Activated CD4-positive, CD25-positive, alpha-beta regulatory T cell (primary cell): ENCODE measurements around the gene ZNF628.

Experiments
- DNase-seq, 4 experiments: peaks; one replicate each; lab custom pipeline; 2025; lab: John Stamatoyannopoulos, UW

The ZNF628 gene

GRCh38 chr19:55465460-55466240 lies 10.8 kb upstream of the ZNF628 start:
- DNase-seq, result no peak

GRCh38 chr19:55466241-55466614 lies 10.2 kb upstream of the ZNF628 start:
- DNase-seq, result no peak

- peak; percentile 38 to 60 (median 46) for DNase-seq
Observed at GRCh38 chr19:55467236-55468053, 9.0 kb upstream of the ZNF628 start.

DNA sequence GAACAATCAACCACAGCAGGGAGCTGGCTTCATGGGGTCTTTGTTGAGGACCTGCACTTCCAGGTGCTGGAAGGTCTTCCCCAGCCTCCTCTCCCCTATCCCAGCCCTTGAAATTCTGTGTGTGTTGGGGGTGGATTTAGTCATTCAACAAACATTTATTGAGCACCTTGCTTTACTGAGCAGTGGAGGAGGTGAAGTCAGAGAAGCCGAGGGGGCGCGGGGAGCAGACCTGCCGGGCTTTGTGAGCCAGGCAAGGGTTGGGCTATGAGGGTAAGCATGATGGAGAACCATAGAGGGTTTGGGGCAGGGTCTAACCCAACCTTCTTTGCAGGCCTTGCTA lies 8.4 kb upstream of the ZNF628 start:
- no peak for DNase-seq

DNA sequence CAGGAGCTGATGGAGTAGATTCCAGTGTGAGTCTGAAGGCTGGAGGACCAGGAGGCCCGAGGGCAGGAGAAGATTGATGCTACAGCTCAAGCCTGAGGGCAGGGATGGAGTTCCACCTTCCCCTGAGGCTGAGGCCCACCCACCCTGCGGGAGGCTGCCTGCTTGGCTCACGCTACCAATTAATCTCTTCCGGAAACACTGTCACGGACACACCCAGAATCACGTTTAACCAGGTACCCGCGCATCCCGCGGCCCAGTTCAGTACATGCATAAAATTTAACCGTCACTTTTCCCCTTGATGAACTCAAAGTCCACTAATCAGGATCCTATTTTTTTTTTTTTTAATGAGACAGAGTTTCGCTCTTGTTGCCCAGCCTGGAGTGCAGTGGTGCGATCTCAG lies 5.2 kb upstream of the ZNF628 start:
- no peak for DNase-seq

GRCh38 chr19:55472463-55472862 lies 4.0 kb upstream of the ZNF628 start:
- DNase-seq, result no peak

DNA sequence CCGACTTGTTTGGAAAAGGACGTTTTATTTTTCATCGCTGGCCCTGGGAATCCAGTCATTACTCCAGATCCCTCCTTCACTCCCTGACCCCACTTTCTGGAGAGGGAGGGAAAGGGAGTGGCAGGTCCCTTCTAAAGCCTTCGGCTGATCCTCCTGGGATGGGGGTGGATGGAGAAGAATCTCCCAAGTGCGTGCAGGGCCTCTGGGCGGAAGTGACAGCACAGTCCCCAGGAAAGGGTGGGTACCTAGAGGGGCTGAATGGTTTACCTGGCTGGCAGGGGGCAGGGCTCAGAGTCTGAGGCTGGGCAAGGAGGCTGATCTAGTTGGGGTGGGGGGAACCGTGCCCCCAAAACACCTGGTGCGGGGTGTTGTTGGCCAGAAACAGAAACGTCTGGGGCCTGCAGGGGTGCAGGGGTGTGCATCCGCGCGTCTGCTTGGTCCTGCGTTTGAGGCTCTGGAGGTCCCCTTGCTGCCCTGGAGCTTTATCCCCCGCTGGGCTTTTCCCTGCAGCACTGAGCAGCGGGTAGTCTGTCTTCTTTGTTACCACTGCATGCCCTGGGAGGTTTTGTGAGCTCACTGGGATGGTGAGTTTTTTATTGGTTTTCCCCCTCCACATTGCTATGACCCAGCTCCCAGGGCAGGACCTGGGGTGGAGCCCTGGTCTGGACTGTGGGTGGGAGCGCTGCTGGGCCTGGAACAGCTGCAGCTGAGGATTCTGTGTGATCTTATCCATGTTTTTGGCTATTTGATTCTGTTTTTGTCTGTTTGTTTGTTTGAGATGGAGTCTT lies 3.0 kb upstream of the ZNF628 start:
- no peak for DNase-seq

DNA sequence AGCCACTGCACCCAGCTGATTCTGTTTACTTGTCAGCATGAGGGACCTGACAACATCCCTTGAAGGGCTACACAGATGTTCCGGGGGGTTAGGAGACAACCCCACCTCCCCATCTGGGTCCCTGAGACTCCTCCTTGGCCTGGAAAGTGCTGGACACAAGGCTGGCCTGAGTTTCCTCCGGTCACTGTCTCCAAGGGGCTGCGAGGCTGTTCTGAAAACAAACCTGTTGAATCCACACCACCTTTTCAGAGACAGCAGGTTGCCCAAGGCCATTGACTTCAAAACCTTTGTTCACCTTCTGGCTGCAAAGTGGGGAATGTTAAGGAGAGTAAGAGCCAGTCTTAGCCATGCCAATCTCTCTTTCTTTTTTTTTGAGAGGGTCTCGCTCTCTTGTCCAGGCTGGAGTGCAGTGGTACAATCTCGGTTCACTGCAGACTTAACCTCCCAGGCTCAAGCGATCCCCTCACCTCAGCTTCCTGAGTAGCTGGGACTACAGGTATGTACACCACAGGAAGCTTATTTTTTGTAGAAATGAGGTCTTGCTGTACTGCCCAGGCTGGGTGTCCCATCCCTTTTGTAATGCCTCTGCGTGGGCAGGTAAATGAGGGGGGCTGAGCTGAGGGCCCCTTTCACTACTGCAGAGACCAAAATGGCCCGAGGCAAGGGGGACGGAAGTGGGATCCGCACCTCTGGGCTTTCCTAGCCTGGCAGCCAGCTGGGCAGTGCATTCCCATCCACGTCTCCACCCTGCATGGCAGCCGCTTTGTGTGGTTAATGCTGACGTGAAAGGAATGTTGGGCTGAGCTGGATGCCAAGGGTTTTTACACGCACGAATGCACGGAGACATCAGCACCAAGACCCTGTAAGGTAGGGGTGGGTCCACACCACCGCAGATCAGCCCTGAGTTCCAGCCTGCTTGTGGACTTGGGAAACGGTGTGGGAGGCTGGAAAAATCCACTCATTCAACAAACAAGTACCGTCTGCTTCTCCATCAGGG lies 1.9 kb upstream of the ZNF628 start:
- DNase-seq, result no peak

DNA sequence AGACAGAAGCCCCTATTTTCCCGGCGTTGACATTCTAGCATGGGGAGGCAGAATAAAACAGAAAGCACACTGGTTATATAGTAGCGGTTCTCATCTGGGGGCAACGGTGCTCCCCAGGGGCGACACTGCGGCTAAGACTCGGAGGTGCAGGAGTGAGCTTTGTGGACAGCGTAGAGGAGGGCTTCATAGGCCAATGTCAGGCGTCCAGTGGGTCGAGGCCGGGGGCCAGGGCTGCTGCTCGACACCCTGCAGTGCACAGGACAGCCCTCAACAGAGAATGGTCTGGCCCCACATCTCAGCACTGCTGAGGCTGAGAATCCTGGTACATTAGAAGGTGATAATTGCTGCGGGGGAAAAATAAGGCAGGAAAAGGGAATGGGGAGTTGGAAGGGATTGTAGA lies 1.5 kb downstream of the ZNF628 start:
- DNase-seq, result no peak

- no peak for DNase-seq
Observed at GRCh38 chr19:55478364-55478763, 1.9 kb downstream of the ZNF628 start.

- DNase-seq, result no peak
Observed at GRCh38 chr19:55479045-55479444, 2.6 kb downstream of the ZNF628 start.

GRCh38 chr19:55479451-55480230 lies 3.2 kb downstream of the ZNF628 start:
- no peak for DNase-seq

DNA sequence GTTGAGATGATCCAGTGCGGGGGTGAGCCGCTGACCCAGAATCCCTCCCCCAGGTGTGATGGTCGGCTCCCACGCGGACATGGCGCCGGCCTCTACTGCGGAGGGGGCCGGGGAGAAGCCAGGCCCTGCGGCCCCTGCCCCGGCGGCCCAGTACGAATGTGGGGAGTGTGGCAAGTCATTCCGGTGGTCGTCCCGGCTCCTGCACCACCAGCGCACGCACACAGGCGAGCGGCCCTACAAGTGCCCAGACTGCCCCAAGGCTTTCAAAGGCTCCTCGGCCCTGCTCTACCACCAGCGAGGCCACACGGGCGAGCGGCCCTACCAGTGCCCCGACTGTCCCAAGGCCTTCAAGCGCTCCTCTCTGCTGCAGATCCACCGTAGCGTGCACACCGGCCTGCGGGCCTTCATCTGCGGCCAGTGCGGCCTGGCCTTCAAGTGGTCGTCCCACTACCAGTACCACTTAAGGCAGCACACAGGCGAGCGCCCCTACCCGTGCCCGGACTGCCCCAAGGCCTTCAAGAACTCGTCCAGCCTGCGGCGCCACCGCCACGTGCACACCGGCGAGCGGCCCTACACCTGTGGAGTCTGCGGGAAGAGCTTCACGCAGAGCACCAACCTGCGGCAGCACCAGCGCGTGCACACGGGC lies 4.9 kb downstream of the ZNF628 start:
- DNase-seq, result no peak

DNA sequence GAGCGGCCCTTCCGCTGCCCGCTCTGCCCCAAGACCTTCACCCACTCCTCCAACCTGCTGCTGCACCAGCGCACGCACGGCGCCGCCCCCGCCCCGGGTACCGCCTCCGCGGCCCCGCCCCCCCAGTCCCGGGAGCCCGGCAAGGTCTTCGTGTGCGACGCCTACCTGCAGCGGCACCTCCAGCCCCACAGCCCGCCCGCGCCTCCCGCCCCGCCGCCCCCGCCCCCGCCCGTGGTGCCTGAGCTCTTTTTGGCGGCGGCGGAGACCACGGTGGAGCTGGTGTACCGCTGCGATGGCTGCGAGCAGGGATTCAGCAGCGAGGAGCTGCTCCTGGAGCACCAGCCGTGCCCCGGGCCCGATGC lies 5.4 kb downstream of the ZNF628 start:
- no peak for DNase-seq

- DNase-seq, result no peak
Observed at GRCh38 chr19:55482156-55482961, 5.9 kb downstream of the ZNF628 start.

- no peak for DNase-seq
Observed at GRCh38 chr19:55482967-55483705, 6.7 kb downstream of the ZNF628 start.

- no peak for DNase-seq
Observed at GRCh38 chr19:55483706-55484592, 7.5 kb downstream of the ZNF628 start.
